Measurements from ENCODE around the gene CCP110. TPM values are rescaled to one million over a fixed set of nuclear protein-coding genes. Genes with fewer than 3 reads are reported as not detected.
A peak's percentile ranks its signal among the peaks of the same experiment; 100 is the strongest.

Gene CCP110
- total and polyA plus RNA-seq, 10 donors, result 2.8 to 24.9 (median 14.8) TPM

DNA sequence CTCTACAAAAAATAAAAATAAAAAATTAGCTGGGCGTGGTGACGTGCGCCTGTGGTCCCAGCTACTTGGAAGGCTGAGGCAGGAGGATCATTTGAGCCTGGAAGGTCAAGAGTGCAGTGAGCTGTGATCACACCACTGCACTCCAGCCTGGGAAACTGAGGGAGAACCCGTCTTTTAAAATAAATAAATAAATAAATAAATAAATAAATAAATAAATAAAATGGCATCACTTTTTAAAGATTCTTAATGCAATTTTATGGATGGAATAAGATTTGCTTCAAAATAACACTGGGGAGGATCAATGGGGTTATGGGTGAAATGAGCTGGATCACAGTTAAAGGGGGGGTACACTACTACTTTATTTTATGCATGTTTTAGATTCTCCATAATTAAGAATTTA, 16.8 kb upstream of the CCP110 start:
- H3K4me1 ChIP-seq, result peaks cover 0 to 13% (median 1%) of the 10 kb centered on the region in 6 donors
- WGBS, 5 donors, result 83 to 99% (median 98%) methylated on average over 4 of the region's 4 CpGs
- H3K9me3 ChIP-seq, result no peaks in the 10 kb centered on the region
- peaks cover 0 to 93% (median 70%) of the 10 kb centered on the region in 6 donors for H3K36me3 ChIP-seq
- intact Hi-C loops (cut with DNase I; ENCODE audit: low total_unique reads), result no loop called here
- H3K4me3 ChIP-seq, result no peak overlapping the region
- no peak overlapping the region for H3K27ac ChIP-seq
- TF ChIP-seq POLR2A (IDR thresholded peaks at IDR 0.05) (no peak), POLR2AphosphoS5 (IDR thresholded peaks at IDR 0.05) (no peak)
- TF ChIP-seq, protein P1, sequence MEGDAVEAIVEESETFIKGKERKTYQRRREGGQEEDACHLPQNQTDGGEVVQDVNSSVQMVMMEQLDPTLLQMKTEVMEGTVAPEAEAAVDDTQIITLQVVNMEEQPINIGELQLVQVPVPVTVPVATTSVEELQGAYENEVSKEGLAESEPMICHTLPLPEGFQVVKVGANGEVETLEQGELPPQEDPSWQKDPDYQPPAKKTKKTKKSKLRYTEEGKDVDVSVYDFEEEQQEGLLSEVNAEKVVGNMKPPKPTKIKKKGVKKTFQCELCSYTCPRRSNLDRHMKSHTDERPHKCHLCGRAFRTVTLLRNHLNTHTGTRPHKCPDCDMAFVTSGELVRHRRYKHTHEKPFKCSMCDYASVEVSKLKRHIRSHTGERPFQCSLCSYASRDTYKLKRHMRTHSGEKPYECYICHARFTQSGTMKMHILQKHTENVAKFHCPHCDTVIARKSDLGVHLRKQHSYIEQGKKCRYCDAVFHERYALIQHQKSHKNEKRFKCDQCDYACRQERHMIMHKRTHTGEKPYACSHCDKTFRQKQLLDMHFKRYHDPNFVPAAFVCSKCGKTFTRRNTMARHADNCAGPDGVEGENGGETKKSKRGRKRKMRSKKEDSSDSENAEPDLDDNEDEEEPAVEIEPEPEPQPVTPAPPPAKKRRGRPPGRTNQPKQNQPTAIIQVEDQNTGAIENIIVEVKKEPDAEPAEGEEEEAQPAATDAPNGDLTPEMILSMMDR (IDR thresholded peaks at IDR 0.05 in 8 of 11, conservative IDR thresholded peaks at IDR 0.05 in 3 of 11), result no peak
- DNase-seq, result no peak
- no peaks in the 10 kb centered on the region for H3K27me3 ChIP-seq (replicated peaks in 1 of 7)

DNA sequence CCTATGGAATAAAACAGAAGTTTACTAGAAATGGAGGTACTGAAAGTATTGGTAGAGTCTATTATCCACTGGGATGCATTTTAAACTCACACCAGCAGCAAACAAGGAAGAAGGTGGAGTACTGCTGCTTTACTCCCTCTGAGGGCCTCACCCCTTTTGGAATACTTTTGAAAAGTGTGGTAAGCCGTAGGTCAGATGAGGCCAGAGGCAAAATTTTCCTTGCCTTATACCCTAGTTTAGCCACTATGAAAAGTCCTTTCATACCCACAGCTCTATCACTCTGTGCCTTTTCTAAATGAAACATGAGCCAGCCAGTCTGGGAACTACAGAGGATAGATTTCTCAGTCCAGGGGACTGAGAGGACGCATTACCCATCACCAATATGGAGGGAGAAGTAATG, 15.9 kb upstream of the CCP110 start:
- no peak overlapping the region for H3K27ac ChIP-seq
- no peaks in the 10 kb centered on the region for H3K27me3 ChIP-seq (replicated peaks in 1 of 7)
- no peaks in the 10 kb centered on the region for H3K9me3 ChIP-seq
- H3K4me1 ChIP-seq, result peaks cover 0 to 14% (median 1%) of the 10 kb centered on the region in 6 donors
- intact Hi-C loops (cut with DNase I; ENCODE audit: low total_unique reads), result no loop called here
- no peak overlapping the region for H3K4me3 ChIP-seq
- TF ChIP-seq, protein P1 (IDR thresholded peaks at IDR 0.05 in 8 of 11, conservative IDR thresholded peaks at IDR 0.05 in 3 of 11), result no peak
- TF ChIP-seq POLR2AphosphoS5 (IDR thresholded peaks at IDR 0.05), result no peak
- TF ChIP-seq POLR2A (IDR thresholded peaks at IDR 0.05), result no peak
- 87 to 100% (median 94%) methylated on average over 2 of the region's 2 CpGs for WGBS, 5 donors
- peaks cover 0 to 84% (median 64%) of the 10 kb centered on the region in 6 donors for H3K36me3 ChIP-seq
- DNase-seq, result no peak

DNA sequence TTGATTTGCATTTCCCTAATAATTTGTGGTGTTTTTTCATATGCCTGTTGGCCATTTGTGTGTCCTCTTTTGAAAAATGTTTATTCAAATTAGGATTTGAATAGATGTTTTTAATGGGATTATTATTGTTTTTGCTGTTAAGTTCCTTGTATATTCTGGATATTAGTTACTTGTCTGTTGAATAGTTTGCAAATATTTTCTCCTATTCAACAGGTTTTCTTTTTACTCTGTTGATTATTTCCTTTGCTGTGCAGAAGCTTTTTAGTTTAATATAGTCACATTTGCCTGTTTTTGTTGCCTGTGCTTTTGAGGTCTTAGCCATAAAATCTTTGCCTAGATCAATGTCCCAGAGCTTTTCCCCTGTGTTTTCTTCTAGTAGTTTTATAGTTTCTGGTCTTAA, 11.4 kb upstream of the CCP110 start:
- intact Hi-C loops (cut with DNase I; ENCODE audit: low total_unique reads), result no loop called here
- H3K36me3 ChIP-seq, result peaks cover 0 to 75% (median 50%) of the 10 kb centered on the region in 6 donors
- no peaks in the 10 kb centered on the region for H3K27me3 ChIP-seq (replicated peaks in 1 of 7)
- no peak for TF ChIP-seq POLR2A (IDR thresholded peaks at IDR 0.05)
- TF ChIP-seq POLR2AphosphoS5 (IDR thresholded peaks at IDR 0.05), result no peak
- TF ChIP-seq, protein P1 (IDR thresholded peaks at IDR 0.05 in 8 of 11, conservative IDR thresholded peaks at IDR 0.05 in 3 of 11), result no peak
- no peak overlapping the region for H3K4me3 ChIP-seq
- no peaks in the 10 kb centered on the region for H3K9me3 ChIP-seq
- H3K27ac ChIP-seq, result peak overlapping the region in 1 of 8 donors; percentile 76
- no peak for DNase-seq
- H3K4me1 ChIP-seq, result peaks cover 0 to 38% (median 11%) of the 10 kb centered on the region in 6 donors

DNA sequence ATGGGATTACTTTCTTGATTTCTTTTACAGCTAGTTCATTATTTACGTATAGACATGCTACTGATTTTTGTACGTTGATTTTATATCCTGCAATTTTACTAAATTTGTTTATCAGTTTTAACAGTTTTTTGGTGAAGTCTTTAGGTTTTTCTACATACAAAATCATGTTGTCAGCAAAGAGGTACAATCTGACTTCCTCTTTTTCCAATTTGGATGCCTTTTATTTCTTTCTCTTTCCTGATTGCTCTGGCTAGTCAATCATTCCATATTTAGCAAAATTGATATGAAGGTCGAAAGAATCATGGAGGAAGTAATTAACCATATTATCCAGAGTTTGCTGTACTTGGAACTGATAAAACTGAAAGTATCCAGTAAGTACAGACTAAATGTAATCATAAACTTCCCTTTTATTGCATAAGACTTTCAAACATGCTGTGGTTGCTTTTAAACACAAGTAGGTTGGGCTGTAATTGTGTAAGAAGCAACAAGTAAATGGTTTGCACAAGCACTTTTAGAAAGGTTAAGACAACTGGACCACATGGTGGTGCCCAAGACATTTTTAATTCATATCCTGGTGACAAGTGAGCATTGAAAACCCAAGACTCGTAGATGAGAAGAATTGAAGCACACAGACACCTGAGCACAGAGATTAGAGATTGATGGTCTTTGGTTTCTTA, 10.2 kb upstream of the CCP110 start:
- DNase-seq, result no peak
- intact Hi-C loops (cut with DNase I; ENCODE audit: low total_unique reads), result no loop called here
- Histone ChIP-seq H3K9me3 (no peaks in the 10 kb centered on the region), H3K36me3 (peaks cover 0 to 68% (median 41%) of the 10 kb centered on the region in 6 donors), H3K27me3 (replicated peaks in 1 of 7) (no peaks in the 10 kb centered on the region), H3K4me3 (peak overlapping the region in 2 of 8 donors; percentile 0 to 17), H3K4me1 (peaks cover 0 to 44% (median 11%) of the 10 kb centered on the region in 6 donors), H3K27ac (peak overlapping the region in 7 of 8 donors; percentile 24 to 76 (median 63))
- WGBS, 5 donors, result 36 to 60% (median 49%) methylated on average over 4 of the region's 4 CpGs
- TF ChIP-seq, protein P1 (IDR thresholded peaks at IDR 0.05 in 8 of 11, conservative IDR thresholded peaks at IDR 0.05 in 3 of 11), result peak in 1 of 11 experiments; percentile 22
- TF ChIP-seq POLR2A (IDR thresholded peaks at IDR 0.05), result no peak
- TF ChIP-seq POLR2AphosphoS5 (IDR thresholded peaks at IDR 0.05), result no peak
